ENCODE measurements around the gene TGM5.
A peak's percentile ranks its signal among the peaks of the same experiment; 100 is the strongest.

TGM5 gene

GRCh38 chr15:43185157-43186002 is 81.3 kb downstream of the TGM5 start, which contains the start of gene CCNDBP1:
Gene CCNDBP1, plus strand, starts transcription at chr15:43185403. Its CDS starts 96 bp downstream, at chr15:43185499.
- Histone ChIP-seq H3K27me3 (ENCODE audit: insufficient read depth, low read depth, severe bottlenecking) (no peaks in the 10 kb centered on the region), H3K27ac (peak within 1 kb of the TSS; percentile 18; the same call in 1 of the 2 replicates), H3K9me3 (ENCODE audit: severe bottlenecking) (no peaks in the 10 kb centered on the region), H3K4me3 (ENCODE audit: low read depth, low read length) (peak within 1 kb of the TSS; percentile 64), H3K36me3 (peaks cover 5% of the 10 kb centered on the region)
- TF ChIP-seq CTCF (IDR thresholded peaks at IDR 0.05; ENCODE audit: low read depth, low read length) = peak; percentile 65
- DNase-seq = peak; percentile 98

GRCh38 chr15:43184407-43185124 is 82.2 kb downstream of the TGM5 start:
- Histone ChIP-seq H3K36me3 (peaks cover under 1% of the 10 kb centered on the region), H3K9me3 (ENCODE audit: severe bottlenecking) (no peaks in the 10 kb centered on the region), H3K27ac (no peak overlapping the region), H3K4me3 (ENCODE audit: low read depth, low read length) (no peak overlapping the region; the same call in 1 of the 2 replicates), H3K27me3 (ENCODE audit: insufficient read depth, low read depth, severe bottlenecking) (no peaks in the 10 kb centered on the region)
- no peak for DNase-seq
- TF ChIP-seq CTCF (IDR thresholded peaks at IDR 0.05; ENCODE audit: low read depth, low read length) = no peak

- no peak overlapping the region for H3K4me3 ChIP-seq (ENCODE audit: low read depth, low read length)
- DNase-seq = no peak
- H3K27ac ChIP-seq = no peak overlapping the region
- H3K27me3 ChIP-seq (ENCODE audit: insufficient read depth, low read depth, severe bottlenecking) = no peaks in the 10 kb centered on the region
- H3K36me3 ChIP-seq = no peaks in the 10 kb centered on the region; the same call in 1 of the 2 replicates
- no peaks in the 10 kb centered on the region for H3K9me3 ChIP-seq (ENCODE audit: severe bottlenecking)
- TF ChIP-seq CTCF (IDR thresholded peaks at IDR 0.05; ENCODE audit: low read depth, low read length) = no peak
Measured at GRCh38 chr15:43183270-43183669, 83.5 kb downstream of the TGM5 start.
